ENCODE results near the gene HEATR5B. TPM values are rescaled to one million over a fixed set of nuclear protein-coding genes. Genes with fewer than 3 reads are reported as not detected.

The HEATR5B gene
- total RNA-seq, 1 donor from 2014 or later = 20.0 TPM

DNA sequence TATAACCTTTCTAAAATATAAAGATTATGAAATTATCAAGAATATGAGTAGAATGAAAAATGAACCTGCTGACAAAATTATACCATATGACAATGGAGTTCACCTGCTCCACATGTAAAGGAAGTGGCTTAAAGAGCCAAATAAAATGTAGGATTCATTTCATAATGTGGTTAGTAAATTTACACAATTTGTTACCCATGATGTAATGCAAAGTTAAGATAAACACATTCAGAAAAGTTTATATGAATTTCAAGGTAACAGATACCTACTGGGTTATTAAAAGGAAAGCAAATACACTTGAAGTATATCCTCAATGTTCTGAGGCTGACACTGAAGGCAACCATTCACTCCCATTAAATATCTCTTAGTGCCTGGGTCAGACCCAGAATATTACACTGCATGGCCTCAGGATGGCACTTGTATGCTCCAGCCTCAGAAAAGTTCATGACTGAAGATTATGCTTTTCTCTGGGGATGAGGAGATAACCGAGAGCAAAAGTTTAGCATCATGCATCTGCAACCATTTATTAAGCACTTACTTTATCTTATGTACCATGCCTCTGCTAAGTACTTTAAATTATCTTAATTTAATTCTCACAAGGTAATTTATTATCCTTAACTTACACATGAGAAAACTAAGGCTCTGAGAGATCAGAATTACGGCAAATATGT lies 124.0 kb downstream of the HEATR5B start:
- no peaks in the 10 kb centered on the region for H3K36me3 ChIP-seq
- intact Hi-C loops (cut with micrococcal nuclease) = no loop called here
- TF ChIP-seq, protein P1, sequence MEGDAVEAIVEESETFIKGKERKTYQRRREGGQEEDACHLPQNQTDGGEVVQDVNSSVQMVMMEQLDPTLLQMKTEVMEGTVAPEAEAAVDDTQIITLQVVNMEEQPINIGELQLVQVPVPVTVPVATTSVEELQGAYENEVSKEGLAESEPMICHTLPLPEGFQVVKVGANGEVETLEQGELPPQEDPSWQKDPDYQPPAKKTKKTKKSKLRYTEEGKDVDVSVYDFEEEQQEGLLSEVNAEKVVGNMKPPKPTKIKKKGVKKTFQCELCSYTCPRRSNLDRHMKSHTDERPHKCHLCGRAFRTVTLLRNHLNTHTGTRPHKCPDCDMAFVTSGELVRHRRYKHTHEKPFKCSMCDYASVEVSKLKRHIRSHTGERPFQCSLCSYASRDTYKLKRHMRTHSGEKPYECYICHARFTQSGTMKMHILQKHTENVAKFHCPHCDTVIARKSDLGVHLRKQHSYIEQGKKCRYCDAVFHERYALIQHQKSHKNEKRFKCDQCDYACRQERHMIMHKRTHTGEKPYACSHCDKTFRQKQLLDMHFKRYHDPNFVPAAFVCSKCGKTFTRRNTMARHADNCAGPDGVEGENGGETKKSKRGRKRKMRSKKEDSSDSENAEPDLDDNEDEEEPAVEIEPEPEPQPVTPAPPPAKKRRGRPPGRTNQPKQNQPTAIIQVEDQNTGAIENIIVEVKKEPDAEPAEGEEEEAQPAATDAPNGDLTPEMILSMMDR (IDR thresholded peaks at IDR 0.05; ENCODE audit: borderline replicate concordance) = no peak
- no peak for DNase-seq
- no peak overlapping the region for H3K4me3 ChIP-seq
- H3K4me1 ChIP-seq = peaks cover 92% of the 10 kb centered on the region
- H3K27me3 ChIP-seq (ENCODE audit: low read depth) = no peaks in the 10 kb centered on the region
- H3K27ac ChIP-seq (replicated peaks) = no peak overlapping the region
- no peaks in the 10 kb centered on the region for H3K9me3 ChIP-seq (replicated peaks)

DNA sequence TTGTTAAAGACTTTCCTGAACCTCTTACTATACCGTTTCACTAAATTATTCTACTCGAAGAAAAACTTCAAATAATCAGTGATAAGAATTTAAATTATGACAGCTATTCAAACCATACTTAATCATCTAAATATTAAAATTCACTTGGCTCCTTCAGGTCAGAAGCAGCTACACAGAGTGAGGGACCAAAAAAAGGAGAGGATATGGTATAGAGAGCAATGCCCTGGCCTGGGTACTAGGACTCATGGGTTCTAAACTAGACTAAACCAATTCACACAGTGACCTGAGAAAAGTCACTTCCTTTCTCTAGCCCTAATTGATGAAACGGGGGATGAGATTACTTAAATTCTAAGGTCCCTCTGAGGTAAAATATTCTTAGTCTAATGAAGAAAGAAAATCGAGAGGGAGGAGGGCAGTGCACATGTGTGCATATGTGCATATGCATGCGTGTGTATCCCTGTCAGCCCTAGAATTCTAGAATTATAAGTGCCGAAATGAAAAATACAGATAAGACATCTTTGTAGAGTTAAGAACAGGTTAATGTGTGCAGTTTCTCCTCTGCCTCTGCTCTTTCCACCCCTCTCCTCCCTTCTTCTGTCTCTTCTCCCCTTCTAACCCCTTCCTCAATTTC lies 129.1 kb downstream of the HEATR5B start:
- Histone ChIP-seq H3K4me1 (peaks cover 83% of the 10 kb centered on the region), H3K27ac (replicated peaks) (no peak overlapping the region), H3K36me3 (no peaks in the 10 kb centered on the region), H3K9me3 (replicated peaks) (no peaks in the 10 kb centered on the region), H3K4me3 (no peak overlapping the region), H3K27me3 (ENCODE audit: low read depth) (no peaks in the 10 kb centered on the region)
- no peak for DNase-seq
- TF ChIP-seq, protein P1 (IDR thresholded peaks at IDR 0.05; ENCODE audit: borderline replicate concordance) = no peak
- intact Hi-C loops (cut with micrococcal nuclease) = no loop called here

DNA sequence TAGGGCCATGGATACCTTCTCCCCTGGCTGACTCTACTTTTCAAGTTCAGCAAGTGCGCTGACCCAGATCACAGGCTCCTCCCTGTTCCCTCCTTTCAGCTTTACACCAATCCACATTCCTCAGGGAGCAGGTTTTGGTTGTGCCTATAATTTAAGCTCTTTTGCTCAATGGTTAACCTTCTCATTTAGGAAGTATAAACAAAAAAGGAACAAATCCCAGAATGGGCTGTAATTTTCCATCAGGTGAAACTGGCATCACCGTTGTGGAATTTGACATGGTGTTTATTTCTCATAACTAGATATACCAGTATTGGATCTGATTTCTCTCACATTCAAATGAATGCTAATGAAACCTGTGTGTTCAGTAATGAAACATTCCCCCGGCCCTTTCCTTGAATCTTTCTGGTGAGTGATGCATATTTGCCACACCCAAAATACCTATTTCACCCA lies 131.4 kb downstream of the HEATR5B start:
- H3K27ac ChIP-seq (replicated peaks) = peak overlapping the region; percentile 41
- no peak for DNase-seq

DNA sequence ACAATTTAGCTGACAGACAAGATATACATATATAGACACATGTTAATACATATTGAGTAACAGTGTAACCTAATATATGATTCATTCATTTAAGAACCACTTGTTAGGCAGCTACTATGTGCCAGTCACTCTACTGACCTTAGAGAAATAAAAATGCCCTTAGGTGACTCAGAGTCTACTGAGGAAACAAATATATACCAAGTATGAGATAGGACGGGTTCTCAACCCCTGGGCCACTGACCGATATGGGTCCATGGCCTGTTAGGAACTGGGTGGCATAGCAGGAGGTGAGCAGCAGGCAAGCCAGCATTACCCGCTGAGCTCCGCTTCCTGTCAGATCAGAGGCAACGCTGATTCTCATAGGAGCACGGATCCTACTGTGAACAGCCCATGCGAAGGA lies 132.6 kb downstream of the HEATR5B start:
- Histone ChIP-seq H3K4me1 (peaks cover 61% of the 10 kb centered on the region), H3K4me3 (no peak overlapping the region), H3K27me3 (ENCODE audit: low read depth) (no peaks in the 10 kb centered on the region), H3K9me3 (replicated peaks) (no peaks in the 10 kb centered on the region), H3K27ac (replicated peaks) (peak overlapping the region; percentile 41), H3K36me3 (no peaks in the 10 kb centered on the region)
- intact Hi-C loops (cut with micrococcal nuclease) = no loop called here
- DNase-seq = no peak
- TF ChIP-seq, protein P1 (IDR thresholded peaks at IDR 0.05; ENCODE audit: borderline replicate concordance) = no peak

More for the DNA sequence above, 131.4 kb downstream of the HEATR5B start:
- Histone ChIP-seq H3K4me1 (peaks cover 72% of the 10 kb centered on the region), H3K4me3 (no peak overlapping the region), H3K9me3 (replicated peaks) (no peaks in the 10 kb centered on the region), H3K27me3 (ENCODE audit: low read depth) (no peaks in the 10 kb centered on the region), H3K36me3 (no peaks in the 10 kb centered on the region)
- intact Hi-C loops (cut with micrococcal nuclease) = no loop called here
- TF ChIP-seq, protein P1 (IDR thresholded peaks at IDR 0.05; ENCODE audit: borderline replicate concordance) = no peak

DNA sequence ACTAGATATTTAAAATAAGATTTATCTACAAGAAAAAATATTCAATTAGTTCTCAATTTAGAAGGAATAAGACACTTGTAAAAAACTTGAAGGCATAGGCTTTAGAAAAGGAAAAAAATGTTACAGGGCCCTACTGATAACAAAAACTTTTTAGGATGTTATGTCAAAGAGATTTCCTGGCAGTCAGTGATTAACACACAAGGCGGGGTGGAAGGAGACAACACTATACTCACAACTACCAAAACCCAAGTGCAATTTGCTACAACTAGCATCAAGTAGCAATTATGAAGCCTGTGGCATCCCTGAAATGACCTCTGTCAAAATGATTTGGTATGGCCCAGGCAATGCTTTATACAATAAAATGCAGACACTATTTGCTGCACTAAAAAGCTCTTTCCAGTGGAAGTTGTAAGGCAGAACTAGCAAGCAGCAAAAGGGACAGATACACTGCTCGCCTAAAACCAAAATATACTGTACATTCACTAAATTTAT lies 133.1 kb downstream of the HEATR5B start:
- intact Hi-C loops (cut with micrococcal nuclease) = no loop called here
- H3K27ac ChIP-seq (replicated peaks) = peak overlapping the region; percentile 41

More for the DNA sequence above, 133.1 kb downstream of the HEATR5B start:
- no peak for DNase-seq
- peaks cover 56% of the 10 kb centered on the region for H3K4me1 ChIP-seq
- H3K27me3 ChIP-seq (ENCODE audit: low read depth) = no peaks in the 10 kb centered on the region
- H3K9me3 ChIP-seq (replicated peaks) = no peaks in the 10 kb centered on the region
- no peak overlapping the region for H3K4me3 ChIP-seq
- TF ChIP-seq, protein P1 (IDR thresholded peaks at IDR 0.05; ENCODE audit: borderline replicate concordance) = no peak
- no peaks in the 10 kb centered on the region for H3K36me3 ChIP-seq
